Ramos (cell line): ENCODE data around the gene QSOX2.

Experiments used
- in situ Hi-C: fragments of 300-500 bp; cut with MboI; formaldehyde crosslinking; loops from one replicate; pipeline ENCODE4 v1.14.3; 2022; ENCODE audit warnings: low sequenced_read_pairs; ENCODE audit not compliant: unreplicated experiment

The QSOX2 gene, protein sequence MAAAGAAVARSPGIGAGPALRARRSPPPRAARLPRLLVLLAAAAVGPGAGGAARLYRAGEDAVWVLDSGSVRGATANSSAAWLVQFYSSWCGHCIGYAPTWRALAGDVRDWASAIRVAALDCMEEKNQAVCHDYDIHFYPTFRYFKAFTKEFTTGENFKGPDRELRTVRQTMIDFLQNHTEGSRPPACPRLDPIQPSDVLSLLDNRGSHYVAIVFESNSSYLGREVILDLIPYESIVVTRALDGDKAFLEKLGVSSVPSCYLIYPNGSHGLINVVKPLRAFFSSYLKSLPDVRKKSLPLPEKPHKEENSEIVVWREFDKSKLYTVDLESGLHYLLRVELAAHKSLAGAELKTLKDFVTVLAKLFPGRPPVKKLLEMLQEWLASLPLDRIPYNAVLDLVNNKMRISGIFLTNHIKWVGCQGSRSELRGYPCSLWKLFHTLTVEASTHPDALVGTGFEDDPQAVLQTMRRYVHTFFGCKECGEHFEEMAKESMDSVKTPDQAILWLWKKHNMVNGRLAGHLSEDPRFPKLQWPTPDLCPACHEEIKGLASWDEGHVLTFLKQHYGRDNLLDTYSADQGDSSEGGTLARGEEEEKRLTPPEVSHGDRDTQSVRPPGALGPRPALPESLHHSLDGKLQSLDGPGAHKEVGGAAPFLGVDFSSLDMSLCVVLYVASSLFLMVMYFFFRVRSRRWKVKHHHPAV

DNA sequence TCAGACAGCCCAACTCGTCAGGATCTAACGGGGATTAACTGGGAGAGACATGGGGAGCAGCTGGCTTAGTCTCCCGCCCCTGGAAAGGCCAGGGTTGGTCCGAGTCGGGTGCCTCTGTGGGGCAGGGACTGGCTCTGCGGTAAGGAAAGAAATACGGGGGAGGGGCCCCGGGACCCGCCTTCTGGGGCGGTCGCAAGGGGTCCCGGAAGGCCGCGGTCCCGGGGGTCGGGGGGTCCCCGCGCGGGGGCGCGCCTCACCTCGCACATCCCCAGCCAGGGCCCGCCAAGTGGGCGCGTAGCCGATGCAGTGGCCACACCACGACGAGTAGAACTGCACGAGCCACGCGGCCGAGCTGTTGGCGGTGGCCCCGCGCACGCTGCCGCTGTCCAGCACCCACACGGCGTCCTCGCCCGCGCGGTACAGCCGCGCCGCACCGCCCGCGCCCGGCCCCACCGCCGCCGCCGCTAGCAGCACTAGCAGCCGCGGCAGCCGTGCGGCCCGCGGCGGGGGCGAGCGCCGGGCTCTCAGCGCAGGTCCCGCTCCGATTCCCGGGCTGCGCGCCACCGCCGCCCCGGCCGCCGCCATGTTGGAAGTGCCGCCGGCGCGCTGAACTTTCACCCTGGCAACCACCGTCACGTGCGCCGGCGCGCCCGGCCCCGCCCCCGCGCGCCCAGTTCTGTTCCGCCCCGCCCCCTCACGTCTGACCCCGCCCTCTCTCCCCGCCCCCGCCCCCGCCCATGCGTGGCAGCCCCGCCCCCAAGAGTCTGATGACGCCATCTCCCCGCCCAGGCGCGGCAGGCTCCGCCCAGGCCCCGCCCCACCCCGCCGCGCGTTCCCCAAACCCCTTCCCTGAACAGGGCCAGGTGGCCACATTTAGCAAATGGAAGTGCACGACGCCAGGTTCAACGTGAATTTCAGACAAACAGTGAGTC, at the start of gene QSOX2:
QSOX2 (minus strand) TSS at position 594 of the 932 bp plus-strand sequence; CDS start at position 585, 9 bp downstream.
- in situ Hi-C loops = no loop called here

DNA sequence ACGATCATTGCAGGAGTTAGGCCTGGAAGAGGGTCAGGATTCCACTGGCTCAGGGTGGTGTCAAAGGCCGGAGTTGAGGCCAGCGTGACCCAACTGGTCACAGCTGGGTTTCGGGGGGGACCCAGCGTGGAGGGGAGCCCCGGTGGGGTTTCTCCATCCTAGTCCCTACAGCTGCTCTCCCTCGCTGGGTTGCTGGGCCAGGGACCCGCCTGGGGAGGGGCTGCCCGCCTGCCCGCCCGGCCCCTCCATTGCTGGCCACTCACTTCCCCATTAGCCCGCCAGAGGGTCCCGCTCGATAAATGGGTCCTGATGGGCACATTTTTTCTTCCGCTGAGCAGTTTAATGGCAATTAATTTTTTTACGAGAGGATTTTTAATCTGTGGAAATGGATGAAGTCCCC, 49.4 kb upstream of the QSOX2 start:
- in situ Hi-C loops = no loop called here

GRCh38 chr9:136294437-136294836, 48.8 kb upstream of the QSOX2 start:
- in situ Hi-C loops = no loop called here

DNA sequence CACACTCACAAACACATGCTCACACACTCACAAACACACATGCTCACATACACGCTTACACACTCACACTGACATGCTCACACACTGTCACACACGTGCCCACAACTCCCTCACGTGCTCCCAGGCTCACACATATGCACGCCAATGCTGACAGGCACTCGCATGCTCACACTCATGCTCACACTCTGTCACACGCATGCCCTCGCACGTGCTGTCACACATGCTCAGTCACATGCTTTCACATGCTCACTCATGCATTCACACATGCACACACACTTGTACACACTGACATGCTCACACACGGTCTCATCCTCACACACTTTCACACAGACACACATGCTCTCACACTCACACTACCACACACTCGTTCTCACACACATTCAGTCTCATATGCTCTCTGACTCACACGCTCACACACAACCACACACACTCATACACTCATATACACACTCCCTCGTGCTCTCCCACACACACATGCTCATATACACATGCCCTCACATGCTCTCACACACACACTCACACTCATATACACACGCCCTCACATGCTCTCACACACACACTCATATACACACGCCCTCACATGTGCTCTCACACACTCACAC, 48.0 kb upstream of the QSOX2 start:
- in situ Hi-C loops = no loop called here

GRCh38 chr9:136292591-136293448, 47.2 kb upstream of the QSOX2 start:
- in situ Hi-C loops = no loop called here

DNA sequence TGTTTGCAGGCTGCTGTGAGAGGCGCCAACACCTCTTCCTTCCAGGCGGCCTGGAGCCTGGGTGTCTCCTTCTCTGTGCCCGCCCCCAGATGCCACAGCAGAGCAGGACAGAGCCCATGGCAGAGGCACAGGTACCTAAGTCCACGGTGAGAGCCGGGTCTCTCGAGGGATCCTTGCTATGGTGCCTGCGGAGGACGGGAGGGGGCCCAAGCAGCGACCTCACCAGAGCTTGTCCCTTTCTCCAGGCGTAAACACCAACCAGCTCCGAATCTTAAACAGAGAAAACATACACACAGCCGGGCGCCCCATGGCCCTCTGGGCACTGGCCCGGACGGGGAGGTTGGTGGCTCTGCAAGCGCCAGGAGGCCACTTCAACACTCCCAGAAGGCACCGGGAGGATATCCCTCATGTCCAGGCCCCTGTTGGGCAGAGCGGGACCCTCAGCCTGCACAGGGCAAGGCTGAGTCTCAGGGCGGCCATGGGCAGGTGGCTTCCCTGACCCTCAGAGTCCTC, 46.5 kb upstream of the QSOX2 start:
- in situ Hi-C loops = no loop called here

DNA sequence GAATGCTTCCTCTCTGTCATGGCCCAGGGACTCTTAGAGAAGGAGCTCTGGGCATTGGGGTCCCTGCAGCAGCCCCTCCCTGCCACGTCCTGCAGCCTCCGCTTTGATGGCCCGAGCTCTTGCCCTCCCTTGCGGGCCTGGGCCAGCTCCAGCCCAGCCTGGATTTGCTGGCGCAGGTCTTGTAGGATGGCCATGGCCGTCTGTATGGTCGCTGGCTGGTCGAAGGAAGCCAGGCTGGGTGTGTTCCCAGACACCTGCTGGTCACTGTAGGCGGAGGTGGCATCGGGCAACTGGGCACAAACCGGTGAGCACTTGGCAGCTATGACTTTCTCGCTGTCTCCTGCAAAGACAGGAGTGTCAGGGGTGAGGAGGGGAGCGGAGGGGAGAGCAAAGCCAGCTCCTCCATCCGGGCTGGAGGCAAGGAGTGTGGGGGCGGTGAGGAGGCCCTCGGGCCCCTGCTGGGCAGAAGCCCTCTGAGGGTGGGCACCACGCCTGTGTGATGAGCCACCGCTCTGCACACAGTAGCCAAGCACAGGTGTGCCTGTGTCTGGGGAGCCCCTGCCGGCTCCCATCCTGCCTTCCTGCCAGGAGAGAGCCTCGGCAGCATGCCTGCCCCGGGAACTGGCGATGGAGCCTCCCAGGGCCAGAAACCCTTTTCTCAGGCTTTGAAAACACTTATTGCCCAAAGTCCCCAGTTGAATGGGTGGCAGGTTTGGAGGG, 45.9 kb upstream of the QSOX2 start:
- in situ Hi-C loops = no loop called here

DNA sequence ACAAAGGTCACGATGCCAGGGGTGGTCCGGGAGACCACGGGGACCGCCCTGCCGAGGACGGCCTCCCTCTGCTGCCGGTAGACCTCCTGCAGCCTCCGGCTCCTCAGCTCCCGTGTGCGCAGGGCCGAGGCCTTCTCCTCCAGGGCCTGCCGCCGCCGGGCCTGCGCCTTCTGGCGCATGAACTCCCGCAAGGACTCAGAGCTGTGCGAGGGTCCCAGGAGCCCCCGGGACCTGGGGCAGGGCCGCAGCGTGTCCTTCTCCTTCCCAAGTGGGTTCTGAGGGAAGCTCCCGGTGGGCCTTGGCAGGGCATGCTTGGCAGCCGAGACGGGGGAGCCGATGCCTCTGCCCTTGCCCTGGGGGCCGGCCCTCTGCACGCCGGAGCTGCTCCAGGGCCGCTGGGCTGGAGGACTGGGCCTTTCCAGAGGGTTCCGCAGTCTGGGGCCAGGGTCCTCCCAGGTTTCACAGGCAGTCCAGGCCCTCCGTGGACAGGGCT, 44.9 kb upstream of the QSOX2 start:
- in situ Hi-C loops = no loop called here

DNA sequence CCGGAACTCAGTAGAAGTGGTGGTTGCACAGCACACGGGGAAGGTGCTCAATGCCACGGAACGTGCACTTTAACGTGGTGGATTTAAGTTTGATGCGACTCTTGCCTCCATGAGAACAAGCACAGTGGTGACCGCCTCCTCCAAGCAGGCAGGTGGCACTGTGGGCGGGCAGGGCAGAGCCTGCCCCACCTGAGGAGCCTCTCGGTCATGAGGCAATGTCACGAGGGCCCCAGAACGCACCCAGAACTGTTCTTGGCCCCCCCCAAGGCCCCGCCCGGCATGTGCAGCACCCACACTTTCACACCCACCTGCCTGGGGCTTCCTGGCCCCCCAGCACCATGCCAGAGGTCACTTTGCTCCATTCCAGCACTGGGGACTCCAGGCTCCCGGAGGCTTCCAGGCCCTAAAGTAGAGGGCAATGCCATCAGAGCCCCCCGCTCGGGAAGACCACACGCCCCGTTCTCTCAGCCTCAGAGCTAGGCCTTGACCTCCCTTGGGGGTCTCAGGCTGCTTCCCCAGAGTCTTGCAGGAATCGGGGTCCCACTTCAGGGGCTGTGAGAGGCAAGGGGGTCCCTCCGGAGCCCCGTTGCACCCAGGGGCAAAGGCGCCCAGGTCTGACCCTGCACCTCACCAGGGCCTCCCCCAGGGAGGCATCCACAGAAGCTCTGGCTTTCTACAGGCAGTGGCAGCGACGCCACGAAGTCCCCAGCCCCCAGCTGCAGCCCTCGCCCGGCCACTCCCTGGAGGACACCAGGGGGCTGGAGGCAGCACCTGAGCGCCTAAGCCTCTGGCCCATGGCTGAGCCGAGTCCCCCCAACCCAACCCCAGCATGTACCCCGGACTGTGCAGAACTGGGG, 44.3 kb upstream of the QSOX2 start:
- in situ Hi-C loops = no loop called here

GRCh38 chr9:136287960-136288753, 42.5 kb upstream of the QSOX2 start:
- in situ Hi-C loops = no loop called here

GRCh38 chr9:136286987-136287379, 41.4 kb upstream of the QSOX2 start:
- in situ Hi-C loops = no loop called here

GRCh38 chr9:136286359-136286986, 40.9 kb upstream of the QSOX2 start:
- in situ Hi-C loops = no loop called here

- in situ Hi-C loops = no loop called here
Observed at GRCh38 chr9:136285501-136286358, 40.1 kb upstream of the QSOX2 start.

GRCh38 chr9:136284951-136285350, 39.3 kb upstream of the QSOX2 start:
- in situ Hi-C loops = loop anchor here (5.0 kb wide), 1 partner anchor 113 kb away; no protein-coding TSS in a partner anchor

DNA sequence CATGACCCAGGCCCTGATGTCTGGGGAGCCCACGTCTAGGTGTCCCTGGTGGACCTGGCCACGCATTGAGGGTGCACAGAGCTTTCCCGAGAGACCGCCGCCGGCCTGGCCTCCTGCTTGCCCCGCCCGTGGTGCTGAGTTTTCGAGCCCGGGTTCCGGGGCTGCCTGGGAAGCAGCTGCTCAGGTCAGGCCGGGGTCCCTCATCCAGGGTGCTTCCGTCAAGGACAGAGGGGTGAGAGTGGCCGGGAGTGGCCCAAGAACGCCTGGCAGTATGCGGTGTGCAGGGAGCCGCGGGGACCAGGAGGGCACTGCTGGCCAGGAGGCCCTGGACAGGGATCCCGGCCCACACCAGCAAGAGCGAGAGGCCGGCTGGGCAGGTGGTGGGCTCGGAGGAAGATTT, 38.7 kb upstream of the QSOX2 start:
- in situ Hi-C loops = loop anchor here (5.0 kb wide), 1 partner anchor 112 kb away; no protein-coding TSS in a partner anchor
